MM.1S (cell line): ENCODE measurements around the gene IMMP2L.

Source experiments
- CTCF ChIP-seq: fragments of 300-600 bp; sonication (generic); IDR thresholded peaks from 2 replicates; pipeline ENCODE4 v1.5.1; 2016; ENCODE audit warnings: antibody characterized with exemption, low read length, mixed read lengths
- EZH2 ChIP-seq: fragments of 300-600 bp; sonication (generic); optimal IDR thresholded peaks from 2 replicates; pipeline ENCODE3; 2017; ENCODE audit warnings: low read depth, mild to moderate bottlenecking, antibody characterized with exemption, low read length, mixed read lengths
- EZH2phosphoT487 ChIP-seq: fragments of 300-600 bp; sonication (generic); IDR thresholded peaks from 2 replicates; pipeline ENCODE4 v1.6.1; 2018; ENCODE audit warnings: antibody characterized with exemption, low read length

GRCh38 chr7:111018447-111018846 is 543.8 kb downstream of the IMMP2L start:
- no peak for TF ChIP-seq CTCF
- TF ChIP-seq EZH2, result no peak
- TF ChIP-seq EZH2phosphoT487, result no peak
